Fibroblast of the aortic adventitia (primary cell): ENCODE data around the gene ZC3H15. TPM values are rescaled to one million over a fixed set of nuclear protein-coding genes. Genes with fewer than 3 reads are reported as not detected.
"Not testable (repeated sequence)": the region's sequence is repeated elsewhere in the genome, so short reads cannot be mapped to it uniquely, and the experiment has no call there.

Experiments
- DNase-seq: peaks from one replicate; pipeline ENCODE4 v3.0.0-alpha.2; 2010; ENCODE audit warnings: low read depth
- H3K4me3 ChIP-seq: 2 replicates; pipeline ENCODE4 v1.5.1; 2011; ENCODE audit warnings: low read depth, mild to moderate bottlenecking, control low read depth, low read length, moderate library complexity
- CTCF ChIP-seq: IDR thresholded peaks from 2 replicates; pipeline ENCODE4 v1.5.1; 2011; ENCODE audit warnings: mild to moderate bottlenecking, low read length, control low read depth, inconsistent platforms; ENCODE audit not compliant: insufficient read depth
- total RNA-seq: library from RNA; depleted of rRNA; stranded (reverse); fragments of >200 nt; gene quantifications from 2 replicates; pipeline ENCODE4 v1.2.3, GENCODE V29; 2012; ENCODE audit warnings: low replicate concordance

ZC3H15 gene
- total RNA-seq = 73.0 and 117 TPM in 2 replicates

- TF ChIP-seq CTCF = no peak
- peak; percentile 98 for DNase-seq
- H3K4me3 ChIP-seq = peak within 1 kb of the TSS; percentile 88
Observed at GRCh38 chr2:186485871-186486650, at the start of gene ZC3H15. Gene ZC3H15, plus strand, starts transcription at chr2:186486260. Its CDS starts 123 bp downstream, at chr2:186486383.

GRCh38 chr2:186437719-186438118, 48.3 kb upstream of the ZC3H15 start:
- DNase-seq = no peak
- H3K4me3 ChIP-seq = no peak overlapping the region

GRCh38 chr2:186439673-186440095, 46.4 kb upstream of the ZC3H15 start:
- not testable (repeated sequence) for DNase-seq, H3K4me3 ChIP-seq

More at GRCh38 chr2:186437719-186438118, 48.3 kb upstream of the ZC3H15 start:
- no peak for TF ChIP-seq CTCF

GRCh38 chr2:186440506-186440905, 45.6 kb upstream of the ZC3H15 start:
- no peak for DNase-seq
- H3K4me3 ChIP-seq = no peak overlapping the region
- TF ChIP-seq CTCF = no peak

GRCh38 chr2:186442885-186443284, 43.2 kb upstream of the ZC3H15 start:
- no peak for TF ChIP-seq CTCF
- DNase-seq = no peak

GRCh38 chr2:186443851-186444250, 42.2 kb upstream of the ZC3H15 start:
- no peak for TF ChIP-seq CTCF
- no peak overlapping the region for H3K4me3 ChIP-seq
- DNase-seq = no peak

More at GRCh38 chr2:186442885-186443284, 43.2 kb upstream of the ZC3H15 start:
- no peak overlapping the region for H3K4me3 ChIP-seq

- no peak overlapping the region for H3K4me3 ChIP-seq
- no peak for DNase-seq
- no peak for TF ChIP-seq CTCF
Observed at GRCh38 chr2:186445506-186445905, 40.6 kb upstream of the ZC3H15 start.
